ENCODE measurements around the gene FRMPD1.

DNA sequence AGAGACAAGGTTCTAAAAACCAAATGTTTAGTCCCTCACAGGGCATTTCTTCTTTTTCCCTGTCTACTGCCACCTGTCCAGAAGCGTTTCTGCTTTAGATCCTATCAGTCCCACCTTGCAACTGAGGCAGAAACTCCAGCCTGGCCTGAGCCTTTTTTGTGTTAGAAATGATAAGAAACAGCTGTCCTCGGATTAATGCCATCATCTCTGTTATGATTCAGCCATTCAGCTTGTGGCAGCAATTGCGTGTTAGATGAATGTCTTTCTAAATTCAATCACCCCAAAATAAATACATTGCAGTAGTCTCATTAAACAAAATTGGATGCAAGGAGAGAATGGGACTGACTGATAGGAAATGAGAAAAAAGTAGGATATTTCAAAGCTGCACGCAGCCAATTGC is 28.3 kb upstream of the FRMPD1 start:
- TF ChIP-seq, protein P1, sequence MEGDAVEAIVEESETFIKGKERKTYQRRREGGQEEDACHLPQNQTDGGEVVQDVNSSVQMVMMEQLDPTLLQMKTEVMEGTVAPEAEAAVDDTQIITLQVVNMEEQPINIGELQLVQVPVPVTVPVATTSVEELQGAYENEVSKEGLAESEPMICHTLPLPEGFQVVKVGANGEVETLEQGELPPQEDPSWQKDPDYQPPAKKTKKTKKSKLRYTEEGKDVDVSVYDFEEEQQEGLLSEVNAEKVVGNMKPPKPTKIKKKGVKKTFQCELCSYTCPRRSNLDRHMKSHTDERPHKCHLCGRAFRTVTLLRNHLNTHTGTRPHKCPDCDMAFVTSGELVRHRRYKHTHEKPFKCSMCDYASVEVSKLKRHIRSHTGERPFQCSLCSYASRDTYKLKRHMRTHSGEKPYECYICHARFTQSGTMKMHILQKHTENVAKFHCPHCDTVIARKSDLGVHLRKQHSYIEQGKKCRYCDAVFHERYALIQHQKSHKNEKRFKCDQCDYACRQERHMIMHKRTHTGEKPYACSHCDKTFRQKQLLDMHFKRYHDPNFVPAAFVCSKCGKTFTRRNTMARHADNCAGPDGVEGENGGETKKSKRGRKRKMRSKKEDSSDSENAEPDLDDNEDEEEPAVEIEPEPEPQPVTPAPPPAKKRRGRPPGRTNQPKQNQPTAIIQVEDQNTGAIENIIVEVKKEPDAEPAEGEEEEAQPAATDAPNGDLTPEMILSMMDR (IDR thresholded peaks at IDR 0.05; ENCODE audit: insufficient read depth, low read length) = no peak
- no peak for TF ChIP-seq POLR2AphosphoS5 (IDR thresholded peaks at IDR 0.05; ENCODE audit: low read depth)
- no peak for TF ChIP-seq GABPA (IDR thresholded peaks at IDR 0.05; ENCODE audit: low read depth)

All from HL-60 (cell line).